Measurements from ENCODE around the gene BCL2L2. TPM values are rescaled to one million over a fixed set of nuclear protein-coding genes. Genes with fewer than 3 reads are reported as not detected.

BCL2L2 gene
- total RNA-seq, 4 donors from 2014 or later: 16.7 to 57.6 (median 21.4) TPM

DNA sequence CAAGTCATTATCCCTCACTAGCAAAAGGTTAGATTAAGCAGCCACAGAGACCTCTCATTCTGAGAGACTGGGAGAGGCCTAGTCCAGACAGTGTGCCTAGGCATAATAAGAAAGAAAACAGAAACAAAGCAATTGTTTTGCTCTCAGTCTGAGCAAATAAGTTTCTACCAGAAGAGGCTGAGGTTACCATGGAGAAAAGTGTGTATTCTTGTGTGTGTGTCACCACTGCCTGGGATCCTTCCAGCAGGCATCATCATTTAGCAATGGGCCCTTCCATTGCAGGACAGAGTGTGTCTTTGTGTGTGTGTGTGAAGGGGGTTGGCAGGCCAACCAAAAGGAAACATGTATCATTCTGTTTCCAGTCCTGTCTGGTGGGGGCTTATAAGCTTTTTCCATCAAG, 54.7 kb downstream of the BCL2L2 start:
- Histone ChIP-seq H3K27ac (peak overlapping the region in 1 of 2 donors; percentile 21), H3K4me3 (no peak overlapping the region), H3K9me3 (no peaks in the 10 kb centered on the region), H3K4me1 (peaks cover 0 to 7% of the 10 kb centered on the region in 2 donors), H3K27me3 (no peaks in the 10 kb centered on the region), H3K36me3 (no peaks in the 10 kb centered on the region)
- no peak for TF ChIP-seq POLR2A (IDR thresholded peaks at IDR 0.05)
- TF ChIP-seq, protein P1, sequence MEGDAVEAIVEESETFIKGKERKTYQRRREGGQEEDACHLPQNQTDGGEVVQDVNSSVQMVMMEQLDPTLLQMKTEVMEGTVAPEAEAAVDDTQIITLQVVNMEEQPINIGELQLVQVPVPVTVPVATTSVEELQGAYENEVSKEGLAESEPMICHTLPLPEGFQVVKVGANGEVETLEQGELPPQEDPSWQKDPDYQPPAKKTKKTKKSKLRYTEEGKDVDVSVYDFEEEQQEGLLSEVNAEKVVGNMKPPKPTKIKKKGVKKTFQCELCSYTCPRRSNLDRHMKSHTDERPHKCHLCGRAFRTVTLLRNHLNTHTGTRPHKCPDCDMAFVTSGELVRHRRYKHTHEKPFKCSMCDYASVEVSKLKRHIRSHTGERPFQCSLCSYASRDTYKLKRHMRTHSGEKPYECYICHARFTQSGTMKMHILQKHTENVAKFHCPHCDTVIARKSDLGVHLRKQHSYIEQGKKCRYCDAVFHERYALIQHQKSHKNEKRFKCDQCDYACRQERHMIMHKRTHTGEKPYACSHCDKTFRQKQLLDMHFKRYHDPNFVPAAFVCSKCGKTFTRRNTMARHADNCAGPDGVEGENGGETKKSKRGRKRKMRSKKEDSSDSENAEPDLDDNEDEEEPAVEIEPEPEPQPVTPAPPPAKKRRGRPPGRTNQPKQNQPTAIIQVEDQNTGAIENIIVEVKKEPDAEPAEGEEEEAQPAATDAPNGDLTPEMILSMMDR (IDR thresholded peaks at IDR 0.05): no peak
- no peak for DNase-seq
- intact Hi-C loops (cut with DNase I; ENCODE audit: low total_unique reads): no loop called here

Small RNA genes within 50 kb of the gene (small RNA-seq; reads per million reads assigned to genes)
- not detected for gene RNU6-1046P

Other genes with a start within 250 kb of the BCL2L2 start
- gene CDH24, start 249.3 kb upstream of the BCL2L2 start, total RNA-seq: 10 to 100 TPM in 3 of 4 donors, 1 to 10 TPM in 1; 6.5 to 18.0 (median 13.8) TPM
- 100 to 1,000 TPM in 2 of 4 donors, 10 to 100 TPM in 2; 52.3 to 194 (median 77.1) TPM for gene ACIN1, start 211.7 kb upstream of the BCL2L2 start, total RNA-seq
- gene C14orf119, start 211.3 kb upstream of the BCL2L2 start, total RNA-seq: 10 to 100 TPM; 12.3 to 41.6 (median 26.7) TPM
- not detected for gene CIROP, start 201.8 kb upstream of the BCL2L2 start, total RNA-seq
- gene CEBPE, start 187.6 kb upstream of the BCL2L2 start, total RNA-seq: not detected
- 100 to 1,000 TPM in 1 of 4 donors, 10 to 100 TPM in 3; 15.9 to 152 (median 49.3) TPM for gene SLC7A8, start 123.2 kb upstream of the BCL2L2 start, total RNA-seq
- gene RNF212B, start 68.9 kb upstream of the BCL2L2 start, total RNA-seq: not detected
- gene HOMEZ, start 20.7 kb upstream of the BCL2L2 start, total RNA-seq: 10 to 100 TPM in 2 of 4 donors, 1 to 10 TPM in 2; 5.1 to 26.2 (median 11.4) TPM
- gene PPP1R3E, start 4.0 kb upstream of the BCL2L2 start, total RNA-seq: 10 to 100 TPM in 1 of 4 donors, 1 to 10 TPM in 2, under 1 TPM in 1; 0.88 to 23.5 (median 6.5) TPM
- gene PABPN1, start 14.6 kb downstream of the BCL2L2 start, total RNA-seq: 100 to 1,000 TPM in 1 of 4 donors, 10 to 100 TPM in 2, 1 to 10 TPM in 1; 8.5 to 174 (median 49.4) TPM
- gene SLC22A17, start 46.1 kb downstream of the BCL2L2 start, total RNA-seq: 10 to 100 TPM; 30.6 to 49.4 (median 41.7) TPM
- 10 to 100 TPM in 3 of 4 donors, 1 to 10 TPM in 1; 4.1 to 42.4 (median 21.7) TPM for gene EFS, start 58.3 kb downstream of the BCL2L2 start, total RNA-seq
- gene IL25, start 66.0 kb downstream of the BCL2L2 start, total RNA-seq: not detected
- 10 to 100 TPM in 1 of 4 donors, 1 to 10 TPM in 2, not detected in 1; 1.3 to 14.9 (median 6.5) TPM for gene CMTM5, start 70.2 kb downstream of the BCL2L2 start, total RNA-seq
- under 1 TPM in 1 of 4 donors, not detected in 3; 0.07 TPM for gene MYH6, start 101.4 kb downstream of the BCL2L2 start, total RNA-seq
- 1 to 10 TPM in 1 of 4 donors, not detected in 3; 1.6 TPM for gene MYH7, start 128.8 kb downstream of the BCL2L2 start, total RNA-seq
- gene NGDN, start 162.9 kb downstream of the BCL2L2 start, total RNA-seq: 10 to 100 TPM; 14.3 to 53.5 (median 38.9) TPM
- gene ZFHX2, start 244.9 kb downstream of the BCL2L2 start, total RNA-seq: 1 to 10 TPM in 1 of 4 donors, under 1 TPM in 1, not detected in 2; 0.35 to 1.7 TPM
- gene THTPA, start 249.4 kb downstream of the BCL2L2 start, total RNA-seq: 10 to 100 TPM in 3 of 4 donors, 1 to 10 TPM in 1; 6.4 to 16.8 (median 15.2) TPM

Data from uterus (tissue), 4 donors.